ENCODE data around the gene PTCRA.

GRCh38 chr6:42967228-42967627, 51.4 kb downstream of the PTCRA start:
- TF ChIP-seq CTCF (IDR thresholded peaks at IDR 0.05) (no peak), POLR2A (IDR thresholded peaks at IDR 0.05) (no peak)

Measured in esophagus squamous epithelium (tissue), 4 donors.